Measurements from ENCODE around the gene SNX3. TPM values are rescaled to one million over a fixed set of nuclear protein-coding genes. Genes with fewer than 3 reads are reported as not detected.

SNX3 gene
- total and polyA plus RNA-seq, 12 donors: 115 to 491 (median 230) TPM

- intact Hi-C loops (cut with DNase I): loop anchor here in 1 of 2 donors (5.0 kb wide), 1 partner anchor 48 kb away; no protein-coding TSS in a partner anchor
- H3K4me3 ChIP-seq: peak overlapping the region in 1 of 4 donors; percentile 19
Measured at GRCh38 chr6:108164815-108165706, 95.8 kb downstream of the SNX3 start.

DNA sequence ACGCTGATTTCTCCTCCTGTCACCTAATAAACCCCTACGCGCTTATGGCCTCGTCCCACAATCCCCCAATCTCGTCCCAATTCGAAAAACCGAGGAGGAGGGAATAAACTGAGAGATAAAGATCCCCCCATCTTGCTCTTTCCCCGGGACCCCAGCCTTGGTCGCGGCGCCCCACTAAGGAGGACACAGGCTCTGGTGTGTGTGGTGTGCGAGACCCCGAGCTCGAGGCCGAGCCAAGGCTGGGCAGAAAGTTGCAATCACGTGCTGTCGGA lies 96.4 kb downstream of the SNX3 start:
- H3K36me3 ChIP-seq (replicated peaks in 1 of 2): no peaks in the 10 kb centered on the region
- TF ChIP-seq POLR2A (IDR thresholded peaks at IDR 0.05): no peak
- no peak for TF ChIP-seq CTCF (IDR thresholded peaks at IDR 0.05)
- no peaks in the 10 kb centered on the region for H3K9me3 ChIP-seq (replicated peaks in 1 of 3)
- H3K4me1 ChIP-seq (replicated peaks in 1 of 2): peaks cover 12 to 38% of the 10 kb centered on the region in 2 donors
- H3K27me3 ChIP-seq: peaks cover 97% of the 10 kb centered on the region
- H3K4me3 ChIP-seq: peak overlapping the region in 1 of 4 donors; percentile 19
- no peak for DNase-seq
- no peak overlapping the region for H3K27ac ChIP-seq
- intact Hi-C loops (cut with DNase I): loop anchor here in 1 of 2 donors (5.0 kb wide), 1 partner anchor 47 kb away; no protein-coding TSS in a partner anchor
- 1 to 4% (median 2%) methylated on average over 13 to 17 of the region's 17 CpGs for WGBS, 4 donors

More at GRCh38 chr6:108164815-108165706, 95.8 kb downstream of the SNX3 start:
- H3K27ac ChIP-seq: no peak overlapping the region
- peaks cover 12 to 41% of the 10 kb centered on the region in 2 donors for H3K4me1 ChIP-seq (replicated peaks in 1 of 2)
- peaks cover 97% of the 10 kb centered on the region for H3K27me3 ChIP-seq
- no peaks in the 10 kb centered on the region for H3K9me3 ChIP-seq (replicated peaks in 1 of 3)
- no peaks in the 10 kb centered on the region for H3K36me3 ChIP-seq (replicated peaks in 1 of 2)
- TF ChIP-seq CTCF (IDR thresholded peaks at IDR 0.05) (no peak), POLR2A (IDR thresholded peaks at IDR 0.05) (no peak)
- WGBS, 4 donors: 3 to 5% (median 4%) methylated on average over 24 to 69 of the region's 69 CpGs
- DNase-seq: no peak

DNA sequence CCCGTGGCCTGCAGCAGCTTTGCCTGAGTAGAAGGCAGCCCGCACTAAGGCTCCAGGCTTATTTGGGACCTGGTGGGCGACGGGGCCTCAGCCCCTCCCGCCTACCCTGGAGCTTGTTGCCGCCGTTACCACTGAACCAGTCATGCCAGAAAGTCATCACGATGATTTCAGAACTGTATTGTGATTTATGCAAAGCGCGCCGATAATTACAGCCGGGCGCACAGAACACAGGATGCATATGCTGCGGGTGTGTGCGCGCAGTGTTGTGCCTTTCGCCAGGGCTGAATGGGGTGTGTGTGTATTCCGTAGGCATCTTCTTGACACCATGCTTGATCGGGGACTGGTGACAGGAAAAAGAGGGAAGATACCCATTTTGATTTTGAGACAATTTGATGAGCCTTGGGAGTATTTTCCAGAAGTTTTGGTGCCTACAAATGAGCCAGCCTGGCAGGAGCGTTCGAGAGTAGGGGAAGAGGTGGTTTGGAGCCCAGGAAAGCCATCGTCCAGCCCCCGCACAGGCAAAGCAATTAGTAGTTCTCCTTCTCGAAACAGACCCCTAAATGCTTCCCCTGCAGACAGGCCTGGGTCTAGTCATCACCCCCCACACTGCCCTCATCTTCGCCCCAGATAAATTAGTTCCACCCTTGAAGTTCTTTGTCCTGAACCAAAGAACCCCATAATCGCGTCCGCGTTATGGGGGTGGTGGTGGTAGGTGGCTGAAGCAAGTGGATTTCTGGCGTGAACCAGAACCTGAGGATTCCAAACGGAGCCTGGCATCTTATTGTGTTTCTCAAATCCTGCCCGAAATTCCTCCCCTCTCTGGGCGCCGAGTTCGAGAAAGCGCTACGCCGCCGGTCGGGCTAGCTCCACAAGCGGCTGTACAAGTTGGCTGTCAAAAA lies 96.9 kb downstream of the SNX3 start:
- intact Hi-C loops (cut with DNase I): loop anchor here in 1 of 2 donors (5.0 kb wide), 1 partner anchor 47 kb away; no protein-coding TSS in a partner anchor
- peaks cover 12 to 33% of the 10 kb centered on the region in 2 donors for H3K4me1 ChIP-seq (replicated peaks in 1 of 2)
- H3K27ac ChIP-seq: no peak overlapping the region
- H3K9me3 ChIP-seq (replicated peaks in 1 of 3): no peaks in the 10 kb centered on the region
- no peak overlapping the region for H3K4me3 ChIP-seq
- WGBS, 4 donors: 7 to 9% (median 8%) methylated on average over 33 to 41 of the region's 41 CpGs
- DNase-seq: no peak
- no peaks in the 10 kb centered on the region for H3K36me3 ChIP-seq (replicated peaks in 1 of 2)
- TF ChIP-seq CTCF (IDR thresholded peaks at IDR 0.05): no peak
- TF ChIP-seq POLR2A (IDR thresholded peaks at IDR 0.05): no peak
- peaks cover 97% of the 10 kb centered on the region for H3K27me3 ChIP-seq

DNA sequence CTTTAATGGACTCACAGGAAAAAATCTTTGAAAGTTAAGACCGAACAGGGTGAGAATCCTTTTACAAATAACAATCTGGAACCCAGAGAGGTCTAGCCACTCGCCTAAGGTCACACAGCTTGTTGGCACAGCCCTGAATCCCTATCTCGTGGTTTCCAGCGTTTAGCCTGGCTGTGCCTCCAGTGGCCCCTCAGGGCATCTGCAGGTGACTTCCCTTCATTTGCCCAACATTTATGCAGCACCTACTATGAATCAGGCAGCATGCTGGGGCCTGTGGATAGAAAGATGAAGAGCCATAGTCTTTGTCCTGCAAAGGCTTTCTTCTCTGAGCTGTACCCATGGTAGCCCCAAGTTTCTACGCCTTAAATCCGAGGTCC lies 97.6 kb downstream of the SNX3 start:
- Histone ChIP-seq H3K4me1 (replicated peaks in 1 of 2) (peaks cover 12 to 26% of the 10 kb centered on the region in 2 donors), H3K9me3 (replicated peaks in 1 of 3) (no peaks in the 10 kb centered on the region), H3K27ac (no peak overlapping the region), H3K4me3 (no peak overlapping the region), H3K27me3 (peaks cover 97% of the 10 kb centered on the region), H3K36me3 (replicated peaks in 1 of 2) (no peaks in the 10 kb centered on the region)
- WGBS, 4 donors: 0 to 8% (median 4%) methylated on average over 1 to 6 of the region's 6 CpGs
- DNase-seq: no peak
- intact Hi-C loops (cut with DNase I): loop anchor here in 1 of 2 donors (5.0 kb wide), 1 partner anchor 46 kb away; no protein-coding TSS in a partner anchor
- TF ChIP-seq POLR2A (IDR thresholded peaks at IDR 0.05) (no peak), CTCF (IDR thresholded peaks at IDR 0.05) (no peak)

Data from adrenal gland (tissue), 12 donors.